ENCODE data around the gene NRXN3.
A peak's percentile ranks its signal among the peaks of the same experiment; 100 is the strongest.

NRXN3 gene

DNA sequence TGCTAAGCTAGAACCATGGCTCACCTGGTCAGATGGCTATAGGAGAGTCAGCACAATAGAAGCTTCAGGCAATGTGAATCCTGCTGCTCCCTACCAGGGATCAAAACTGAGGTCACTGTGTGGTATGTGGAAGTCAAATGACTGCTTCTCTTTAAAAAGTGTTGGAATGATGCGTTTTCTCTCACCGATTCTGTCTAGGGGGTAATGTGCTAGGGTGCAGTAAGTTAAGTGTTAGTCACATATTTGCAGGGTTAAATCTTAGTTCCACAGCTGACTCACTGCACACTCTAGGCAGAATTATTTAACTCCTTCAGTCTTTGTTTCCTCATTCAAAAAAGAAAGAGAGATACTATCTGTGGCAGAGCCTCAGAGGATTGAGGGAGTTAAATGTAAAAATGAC is 1344.5 kb downstream of the NRXN3 start:
- DNase-seq, result no peak

DNA sequence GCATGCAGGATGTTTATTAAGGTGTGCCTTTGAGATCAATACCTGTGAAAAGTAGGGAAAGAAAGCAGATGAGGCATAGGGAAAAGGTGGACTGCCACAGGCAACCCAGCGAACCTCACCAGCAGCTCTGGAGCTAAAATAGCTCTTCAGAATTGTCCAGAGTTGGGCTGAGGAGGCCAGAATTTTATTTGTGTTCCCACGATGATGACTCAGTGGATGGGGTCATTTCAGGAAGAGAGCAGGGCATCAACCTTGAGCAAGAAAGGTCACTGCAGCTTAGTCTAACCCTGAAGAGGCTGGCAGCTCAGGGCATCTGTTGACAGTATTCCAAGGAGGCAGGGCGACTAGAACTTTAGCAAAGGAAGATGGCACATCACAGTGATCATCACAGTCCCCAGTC is 1345.0 kb downstream of the NRXN3 start:
- DNase-seq, result no peak

DNA sequence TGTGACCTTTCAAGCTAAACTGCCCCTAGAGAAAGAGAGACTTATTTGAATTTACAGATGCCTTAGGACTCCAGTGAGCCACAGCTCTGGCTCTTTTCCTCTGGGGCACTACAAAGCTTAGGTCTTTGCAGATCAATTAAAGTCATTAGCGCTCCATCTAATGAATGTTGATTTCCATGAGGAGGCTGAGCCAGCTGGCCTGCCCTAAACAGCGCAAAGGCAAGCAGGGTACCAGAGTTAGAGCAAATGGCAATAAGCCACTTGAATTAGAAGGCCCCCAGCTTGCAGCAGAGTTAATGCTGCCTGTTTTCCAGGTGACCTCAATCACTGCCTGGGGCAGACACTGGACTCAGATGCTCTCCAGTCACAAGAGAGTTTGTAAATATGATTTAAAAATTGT is 1345.8 kb downstream of the NRXN3 start:
- no peak for DNase-seq

DNA sequence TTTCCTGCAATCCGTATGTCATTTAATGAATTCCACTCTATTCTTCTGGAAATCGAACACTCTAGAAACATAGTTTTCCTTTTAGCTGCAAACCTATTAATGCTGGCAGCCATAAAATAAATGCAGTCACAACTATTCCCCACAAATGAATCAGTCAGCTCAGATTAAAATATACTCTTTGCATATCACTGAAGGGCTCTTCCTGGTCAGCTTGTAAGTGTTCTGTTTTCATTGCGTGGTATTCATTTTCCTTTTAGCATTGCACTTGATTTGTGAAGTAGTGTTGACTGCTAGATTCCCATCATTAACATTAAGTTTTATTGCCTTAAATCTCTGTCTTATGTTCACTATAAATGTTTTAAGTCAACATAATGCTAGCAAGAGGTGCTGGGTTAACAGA is 1355.2 kb downstream of the NRXN3 start:
- no peak for DNase-seq

DNA sequence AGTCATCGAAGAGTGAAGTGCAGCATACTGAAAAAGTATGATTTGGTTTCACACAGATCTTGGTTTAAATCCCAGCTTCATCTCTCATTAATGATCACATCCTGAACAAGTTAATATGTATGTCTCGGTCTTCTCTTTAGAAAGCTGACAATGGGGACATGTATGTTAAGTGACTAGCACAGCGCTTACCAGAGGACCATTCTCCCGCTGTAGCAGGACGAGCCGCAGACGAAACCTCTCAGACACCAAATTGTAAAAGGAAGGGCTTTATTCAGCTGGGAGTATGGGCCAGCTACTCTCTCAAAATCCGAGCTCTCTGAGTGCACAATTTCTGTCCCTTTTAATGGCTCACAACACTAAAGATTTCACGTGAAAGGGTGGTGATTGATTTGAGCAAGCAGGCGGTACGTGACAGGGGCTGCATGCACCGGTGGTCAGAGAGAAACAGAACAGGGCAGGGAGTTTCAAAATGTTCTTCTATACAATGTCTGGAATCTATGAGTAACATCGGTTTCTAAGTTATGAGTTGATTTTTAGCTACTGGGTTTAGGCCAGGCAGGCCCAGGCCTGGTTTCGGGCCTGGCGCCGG is 1358.7 kb downstream of the NRXN3 start:
- no peak for DNase-seq

DNA sequence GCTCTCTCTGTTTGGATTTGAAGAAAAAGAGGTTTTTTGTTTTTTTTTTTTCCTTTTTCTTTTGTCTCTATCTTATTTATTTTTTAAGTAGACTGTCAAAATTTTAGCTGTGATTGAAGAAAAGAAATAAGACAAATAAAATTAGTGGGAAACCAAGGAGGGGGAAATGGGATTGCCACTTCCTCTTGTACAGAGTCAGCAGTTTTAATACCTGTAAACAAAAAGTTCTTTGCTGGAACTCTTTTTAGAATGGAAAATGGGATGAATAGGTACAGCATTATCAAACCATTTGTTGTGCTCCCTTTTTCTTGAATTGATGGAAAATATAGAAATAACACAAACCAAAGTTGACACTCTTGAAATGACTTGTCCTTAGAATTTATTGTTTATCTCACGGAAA is 1360.4 kb downstream of the NRXN3 start:
- no peak for DNase-seq

DNA sequence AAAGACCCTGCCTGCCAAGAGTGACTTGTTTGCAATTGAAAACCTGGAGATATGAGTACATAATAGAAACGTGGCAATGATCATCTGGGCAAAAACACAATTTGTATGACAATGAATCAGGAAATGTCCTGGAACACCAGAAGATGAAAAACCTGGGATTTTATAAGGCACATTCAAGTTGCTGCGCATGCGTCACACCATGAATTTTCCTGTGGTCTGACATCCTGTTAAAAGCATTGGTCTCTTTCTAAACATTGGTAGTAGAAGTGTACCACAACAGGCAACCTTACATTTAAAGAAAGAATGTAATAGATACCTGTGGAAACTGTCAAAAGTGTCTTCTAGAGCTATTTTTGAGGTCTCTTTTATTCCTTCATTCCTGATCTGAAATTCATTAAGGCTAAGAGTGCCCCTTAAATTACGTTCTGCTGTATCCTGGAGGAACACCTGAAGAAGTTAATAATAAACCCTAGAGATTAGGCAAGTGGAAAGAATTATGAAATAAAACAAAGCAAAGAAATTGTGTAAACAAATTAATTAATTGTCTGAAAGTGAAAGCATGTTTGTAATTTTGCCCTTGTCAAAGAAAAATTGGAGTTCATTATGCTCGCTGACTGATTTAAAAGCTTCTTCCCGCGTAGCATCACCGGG is 1364.7 kb downstream of the NRXN3 start:
- DNase-seq, result no peak

DNA sequence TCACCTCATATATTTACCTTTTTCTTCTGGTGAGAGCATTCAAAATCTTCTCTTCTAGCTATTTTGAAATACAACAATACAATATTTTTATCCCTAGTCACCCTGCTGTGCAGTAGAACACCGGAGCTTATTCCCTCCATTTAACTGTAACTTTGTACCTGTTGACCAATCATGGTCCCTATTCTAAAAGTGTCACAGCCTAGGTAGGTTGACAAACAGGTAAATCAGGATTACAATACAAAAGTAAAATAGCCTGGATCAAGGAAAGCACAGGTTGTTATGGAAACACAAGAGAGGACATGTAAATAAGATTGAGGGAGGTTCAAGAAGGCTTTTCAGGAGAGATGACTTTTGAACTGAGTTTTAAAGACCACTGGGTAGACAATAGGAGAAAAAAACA is 1370.2 kb downstream of the NRXN3 start:
- DNase-seq, result peak; percentile 73

DNA sequence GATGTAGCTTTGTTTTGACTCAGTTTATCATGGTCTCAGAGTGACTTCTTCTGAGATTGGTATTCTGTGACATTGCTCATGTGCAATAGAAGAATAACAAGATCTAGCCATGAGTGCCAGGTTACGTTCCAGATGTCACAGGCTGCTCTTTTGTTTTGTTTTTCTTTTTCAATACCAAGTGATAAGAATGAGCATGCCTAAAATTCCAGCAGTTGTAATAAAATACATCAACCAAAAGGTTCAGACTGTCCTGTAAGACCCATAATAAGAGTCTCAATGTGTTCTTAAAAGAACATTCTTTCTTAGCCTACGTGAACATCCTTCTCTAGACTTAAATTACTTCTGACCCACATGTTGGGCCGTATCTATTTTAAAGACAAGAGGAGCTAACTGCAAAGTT is 1371.9 kb downstream of the NRXN3 start:
- no peak for DNase-seq

DNA sequence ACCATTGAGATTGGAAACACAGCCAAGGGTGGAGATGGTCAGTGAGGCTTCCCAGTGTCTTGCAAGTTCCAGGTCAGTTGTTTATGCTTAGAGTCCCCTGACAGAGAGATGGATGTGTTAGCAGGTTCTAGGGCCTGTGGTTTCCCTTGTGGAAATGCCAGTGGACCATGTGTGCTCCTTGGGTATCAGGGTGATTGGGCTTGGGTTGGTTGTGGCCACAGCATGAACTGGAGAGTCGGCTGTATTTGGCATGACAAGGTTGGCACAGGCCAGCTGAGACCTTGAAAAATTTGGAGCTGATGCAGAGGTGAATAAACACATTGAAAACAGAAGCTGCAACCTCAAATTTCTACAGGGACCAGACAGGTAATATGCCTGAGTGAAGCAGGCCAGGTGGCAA is 1373.2 kb downstream of the NRXN3 start:
- no peak for DNase-seq

DNA sequence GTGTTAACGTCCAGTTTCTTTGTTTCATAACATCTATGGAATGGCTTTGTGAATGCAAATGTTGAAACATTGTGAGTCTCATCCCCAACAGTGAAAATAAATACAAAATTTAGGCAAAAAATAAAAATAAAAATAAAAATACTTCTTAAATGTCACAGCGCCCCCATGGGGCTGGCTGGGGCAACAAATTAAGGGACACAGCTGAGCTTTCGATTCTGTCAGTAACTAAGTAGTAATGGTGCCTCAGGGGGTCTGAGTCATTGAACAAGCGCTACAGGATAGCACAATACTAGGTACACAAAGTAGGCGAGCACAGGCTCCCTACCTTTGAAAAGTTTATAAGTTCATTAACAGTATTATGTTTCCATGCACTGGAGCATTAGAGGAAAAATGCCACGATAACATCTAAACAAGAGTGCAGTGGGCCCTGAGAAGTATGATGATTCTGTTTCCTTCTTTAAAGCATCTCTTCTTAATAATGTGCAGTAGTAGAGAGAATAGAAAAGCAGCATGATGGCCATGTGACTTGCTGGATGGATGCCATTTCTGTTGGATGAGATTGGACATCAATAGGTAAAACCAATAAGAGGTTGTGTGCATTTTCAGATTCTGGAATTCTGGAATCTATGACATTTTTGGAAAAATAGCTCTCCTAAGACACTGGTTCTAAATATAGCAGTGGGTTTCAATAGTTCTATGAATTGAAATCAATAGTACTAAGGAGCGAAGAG is 1374.0 kb downstream of the NRXN3 start:
- peak; percentile 29 for DNase-seq

DNA sequence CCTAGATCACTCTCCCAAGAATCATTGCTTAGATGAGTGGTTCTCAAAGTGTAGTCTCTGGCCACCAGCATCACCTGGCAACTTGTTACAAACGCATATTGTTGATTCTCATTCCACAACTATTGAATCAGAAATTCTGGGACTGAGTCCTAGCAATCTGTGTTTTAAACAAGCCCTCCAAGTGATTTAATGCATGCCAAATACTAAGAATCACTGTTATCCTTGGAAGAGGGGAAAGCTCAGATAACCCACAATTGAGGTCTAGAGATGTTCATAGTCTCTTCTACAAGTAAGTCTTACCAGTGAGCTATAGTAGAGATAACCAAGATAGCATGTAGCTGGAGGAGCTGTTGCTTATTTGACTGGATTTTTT is 1374.5 kb downstream of the NRXN3 start:
- no peak for DNase-seq

DNA sequence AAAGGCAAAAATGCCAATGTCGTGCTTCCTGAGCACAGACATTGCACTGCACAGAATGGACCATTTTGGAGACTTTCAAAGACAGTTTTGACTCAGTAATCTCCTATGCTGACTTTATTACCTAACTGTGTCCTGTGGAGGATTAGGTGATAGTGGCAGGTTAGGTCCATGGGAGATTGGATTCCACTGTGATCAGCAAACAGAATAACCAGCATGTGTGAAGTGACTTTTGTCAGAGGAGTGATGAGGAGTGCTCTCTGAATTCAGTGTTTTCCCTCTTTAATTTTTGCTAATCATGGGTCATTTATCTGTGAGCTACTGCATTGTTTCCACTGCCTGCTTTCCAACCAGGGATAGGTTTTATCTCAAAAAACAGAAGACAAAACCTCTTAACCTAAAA is 1378.7 kb downstream of the NRXN3 start:
- no peak for DNase-seq

DNA sequence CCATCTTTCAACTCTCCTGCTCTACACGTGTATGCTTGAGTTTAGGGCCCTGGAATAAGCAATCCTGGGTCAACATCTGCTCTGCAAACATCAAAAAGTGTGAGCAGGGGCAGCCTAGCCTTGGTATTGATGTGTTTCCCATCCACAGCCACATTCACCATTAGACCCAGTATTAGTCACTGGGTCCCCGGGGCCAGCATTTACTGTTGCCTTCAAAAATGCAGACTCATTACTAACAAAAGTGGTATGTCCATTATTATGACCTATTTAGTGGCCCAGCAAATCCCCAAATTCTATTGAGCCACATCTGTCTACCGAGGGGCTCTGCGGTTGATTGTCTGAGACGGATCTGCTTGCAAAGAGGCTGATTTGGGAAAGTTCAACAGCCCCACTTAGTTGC is 1379.3 kb downstream of the NRXN3 start:
- no peak for DNase-seq

DNA sequence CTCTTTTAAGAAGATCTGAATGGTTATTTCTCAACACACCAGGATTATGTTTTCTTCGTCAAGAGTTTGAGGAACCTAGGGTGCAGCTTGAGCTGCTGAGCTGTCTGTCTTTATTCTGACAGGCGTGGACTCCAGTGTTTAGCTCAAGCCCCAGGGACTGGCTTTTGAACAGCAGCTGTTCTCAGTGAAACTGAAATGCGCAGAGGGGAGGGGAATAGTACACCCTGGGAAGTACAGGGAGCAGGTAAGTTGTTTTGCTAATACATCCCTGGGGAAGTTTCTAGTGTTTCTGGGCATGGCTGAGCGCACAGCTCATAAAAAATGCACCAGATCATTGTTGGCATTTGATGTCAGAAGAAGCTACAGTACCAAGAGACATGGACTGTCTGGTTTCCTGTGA is 1381.3 kb downstream of the NRXN3 start:
- DNase-seq, result no peak

DNA sequence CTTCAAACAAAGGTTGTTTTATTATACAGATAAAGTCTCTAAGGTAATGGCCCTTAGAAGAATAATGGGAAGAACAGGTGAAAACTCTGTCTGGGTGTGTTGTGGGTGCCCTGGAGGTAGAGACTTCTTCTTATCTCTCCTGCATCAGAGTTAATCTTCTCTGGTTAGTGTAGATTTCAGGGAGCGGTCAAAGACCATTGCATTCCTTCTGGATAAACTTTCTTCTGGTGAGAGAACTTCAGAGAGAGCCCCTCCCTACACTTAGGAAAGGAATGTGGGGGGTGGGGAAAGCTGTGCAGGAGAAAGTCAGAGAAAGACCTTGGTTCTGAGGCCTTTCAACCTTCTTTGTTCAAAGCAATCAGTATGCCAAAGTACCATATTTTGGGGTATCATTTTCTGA is 1382.6 kb downstream of the NRXN3 start:
- DNase-seq, result no peak

DNA sequence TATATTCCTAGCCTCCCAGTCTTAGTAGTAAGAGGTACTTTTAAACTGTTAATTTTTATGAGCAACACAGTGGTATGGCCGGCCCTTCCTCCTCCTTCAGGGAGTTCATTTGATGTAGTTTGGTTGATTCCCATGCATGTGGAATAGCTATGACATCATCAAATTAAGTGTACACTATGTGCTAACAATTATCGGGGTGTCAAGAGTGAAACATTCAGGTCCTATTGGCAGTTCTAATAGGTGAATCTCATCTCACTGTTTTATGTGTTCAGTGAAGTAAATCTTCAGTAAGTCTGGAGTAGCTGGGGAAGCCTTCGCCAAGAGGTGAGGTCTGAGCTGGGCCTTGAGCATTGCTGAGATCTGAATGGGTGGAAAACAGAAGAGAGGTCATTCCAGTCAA is 1384.6 kb downstream of the NRXN3 start:
- no peak for DNase-seq

DNA sequence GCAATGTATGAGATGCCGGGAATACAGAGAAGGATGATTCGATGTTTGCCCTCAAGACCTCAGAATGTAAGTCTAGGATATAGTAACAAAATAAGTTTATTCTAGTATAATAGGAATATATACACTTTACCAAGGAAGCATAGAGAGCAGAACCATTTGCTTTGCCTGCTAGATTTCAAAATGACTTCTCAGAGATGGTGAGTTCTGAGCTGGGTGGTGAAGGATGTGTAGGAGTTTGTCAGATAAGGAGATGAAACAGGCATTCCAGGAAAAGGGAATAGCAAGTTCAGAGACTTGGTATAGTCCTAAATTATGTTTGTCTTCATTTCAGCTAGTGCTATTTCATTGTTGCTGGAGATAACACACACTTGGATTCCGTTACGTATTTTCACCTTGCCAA is 1385.3 kb downstream of the NRXN3 start:
- DNase-seq, result no peak

DNA sequence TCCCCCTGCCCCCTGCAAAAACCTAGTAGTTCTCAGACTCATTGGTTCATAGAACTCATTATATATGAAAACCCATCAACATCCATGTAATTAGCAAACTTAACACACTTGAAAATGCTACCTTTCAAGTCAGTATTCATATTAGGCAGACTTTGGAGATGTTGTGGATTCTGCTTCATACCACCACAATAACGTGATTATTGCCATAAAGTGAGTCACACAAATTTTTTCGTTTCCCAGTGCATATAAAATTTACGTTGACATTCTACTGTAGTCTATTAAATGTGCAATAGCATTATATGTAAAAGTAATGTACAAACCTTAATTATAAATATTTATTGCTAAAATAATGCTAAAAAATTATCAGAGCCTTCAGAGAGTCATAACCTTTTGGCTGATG is 1387.1 kb downstream of the NRXN3 start:
- DNase-seq, result no peak

DNA sequence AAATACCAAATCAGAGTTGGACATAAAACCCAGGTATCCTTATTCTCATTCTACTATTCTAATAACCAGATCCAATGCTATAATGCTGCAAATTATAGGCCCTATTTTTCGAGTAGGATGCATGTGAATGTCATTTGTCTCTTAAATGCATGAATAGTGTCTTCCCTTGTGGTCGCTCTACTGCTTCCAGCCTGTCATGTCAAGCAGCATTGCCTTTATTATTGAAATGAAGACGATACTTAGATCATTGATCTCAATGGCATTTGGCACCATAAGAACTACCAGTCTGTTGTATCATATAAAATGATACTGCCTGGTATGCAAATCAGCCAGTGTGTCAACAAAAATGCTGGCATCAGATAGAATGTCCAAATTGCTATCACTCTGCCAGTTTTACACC is 1392.0 kb downstream of the NRXN3 start:
- no peak for DNase-seq

DNA sequence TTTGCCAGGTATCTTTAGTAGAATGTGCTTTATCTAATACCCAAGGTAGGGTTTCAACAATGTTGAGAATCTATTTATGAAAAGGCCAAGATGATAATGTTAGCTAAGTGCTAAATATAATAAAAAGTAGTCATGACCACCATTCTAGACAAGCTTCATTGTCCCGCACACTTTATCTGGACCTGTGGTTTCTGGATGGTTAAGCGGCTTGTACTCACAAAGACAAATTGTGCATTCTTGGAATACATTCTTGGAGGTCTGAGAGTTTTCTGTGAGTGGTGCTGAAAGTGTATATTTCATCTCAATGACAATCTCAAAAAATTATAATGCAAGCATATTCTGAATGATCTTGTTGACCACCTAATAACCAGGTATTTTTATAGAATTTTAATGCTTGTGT is 1394.2 kb downstream of the NRXN3 start:
- no peak for DNase-seq

DNA sequence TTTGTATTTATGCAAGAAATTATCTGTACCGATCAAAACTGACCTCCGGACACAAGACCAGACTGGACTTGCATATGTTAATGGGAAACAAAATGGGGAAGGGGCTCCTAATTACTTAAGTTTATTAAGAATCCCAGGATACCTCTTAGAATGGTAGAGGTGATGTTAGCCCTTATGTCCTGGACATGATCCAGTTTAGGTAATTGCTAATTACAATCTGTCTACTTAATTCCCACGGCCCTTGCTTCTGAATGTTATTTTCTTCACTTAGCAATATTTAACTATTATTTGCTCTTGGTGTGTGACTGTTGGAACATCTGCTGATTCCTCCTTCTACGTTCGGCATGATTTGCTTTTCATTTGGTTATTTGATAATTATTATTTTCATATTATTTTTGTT is 1397.1 kb downstream of the NRXN3 start:
- DNase-seq, result no peak

DNA sequence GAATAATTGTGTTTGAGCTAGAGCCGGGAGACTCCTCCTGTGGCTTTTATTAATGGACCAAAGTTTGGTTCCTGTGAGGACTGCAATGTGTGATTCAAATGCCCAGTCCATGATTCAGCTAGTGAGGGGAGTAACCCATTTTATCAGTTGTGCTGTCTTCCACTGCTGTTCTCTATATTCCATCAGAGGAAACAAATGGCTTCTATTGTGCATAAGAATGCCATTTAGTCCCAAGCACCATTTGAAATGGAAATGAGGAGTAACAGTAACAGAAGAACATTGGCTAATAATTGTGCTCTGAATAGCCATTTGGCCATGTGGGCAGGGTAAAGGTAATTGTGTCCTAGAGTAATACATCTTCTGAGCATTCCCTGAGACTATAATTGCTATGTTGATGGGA is 1398.4 kb downstream of the NRXN3 start:
- no peak for DNase-seq

DNA sequence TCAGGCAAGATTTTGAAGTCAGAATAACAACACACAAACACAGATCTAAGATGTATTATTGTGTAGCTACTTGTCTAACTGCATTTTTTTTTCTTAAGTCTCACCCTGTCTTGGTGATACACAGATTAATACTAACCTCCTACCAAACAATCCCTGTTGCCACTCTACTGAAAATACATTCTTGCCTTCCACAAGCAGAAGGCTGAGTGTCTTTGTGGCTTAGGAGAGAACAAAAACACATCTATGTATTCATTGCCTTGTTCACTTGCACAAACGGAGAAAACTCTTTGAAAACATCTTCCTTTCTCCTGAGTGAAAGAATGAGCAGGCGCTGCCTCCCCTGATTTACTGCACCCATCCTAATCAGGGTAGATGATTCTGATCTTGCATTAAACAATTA is 1398.9 kb downstream of the NRXN3 start:
- no peak for DNase-seq

DNA sequence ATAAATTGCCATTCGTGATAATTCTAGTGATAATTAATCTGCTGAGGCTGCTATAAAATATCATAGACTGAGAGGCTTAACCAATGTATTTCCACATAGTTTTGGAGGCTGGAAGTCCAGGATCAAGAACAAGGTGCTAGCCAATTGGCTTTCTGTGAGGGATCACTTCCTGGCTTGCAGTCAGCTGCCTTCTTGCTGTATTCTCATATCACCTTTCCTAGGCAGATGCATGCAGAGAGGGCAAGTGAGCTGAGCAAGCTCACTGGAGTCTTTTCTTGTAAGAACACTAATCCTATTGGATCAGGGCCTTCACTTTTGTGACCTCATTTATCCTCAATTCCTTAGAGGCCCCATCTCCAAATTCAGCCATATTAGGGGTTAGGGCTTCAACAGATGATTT is 1400.5 kb downstream of the NRXN3 start:
- DNase-seq, result no peak

All from DMS53 (cell line).